BJ (cell line): Measurements from ENCODE around the gene TNNT3. TPM values are rescaled to one million over a fixed set of nuclear protein-coding genes. Genes with fewer than 3 reads are reported as not detected.

Experiments used
- CTCF ChIA-PET: fragments of 350-600 bp; formaldehyde crosslinking; extraction: SDS; loops from one replicate; lab custom pipeline; 2021; ENCODE audit warnings: antibody characterized with exemption, inconsistent platforms; lab: Yijun Ruan, JAX
- POLR2A ChIA-PET: fragments of 300-600 bp; sonication (Branson Sonifier 250); formaldehyde crosslinking; extraction: SDS; loops from one replicate; lab custom pipeline; 2021; ENCODE audit warnings: antibody characterized with exemption; lab: Charles Lee
- DNase-seq: peaks from one replicate; pipeline ENCODE4 v3.0.0-alpha.2; 2011; ENCODE audit warnings: low read depth
- H3K27me3 ChIP-seq: 2 replicates; pipeline ENCODE4 v1.6.0; 2011; ENCODE audit warnings: low read length; ENCODE audit not compliant: control insufficient read depth, insufficient read depth
- H3K36me3 ChIP-seq: 2 replicates; pipeline ENCODE4 v1.5.1; 2011; ENCODE audit warnings: low read length; ENCODE audit not compliant: control insufficient read depth, insufficient read depth
- H3K4me3 ChIP-seq: 2 replicates; pipeline ENCODE4 v1.5.1; 2011; ENCODE audit warnings: low read depth, mild to moderate bottlenecking, control low read depth, low read length
- CTCF ChIP-seq: IDR thresholded peaks from 2 replicates; pipeline ENCODE4 v1.5.1; 2011; ENCODE audit warnings: low read depth, mild to moderate bottlenecking, control low read depth, inconsistent platforms, low read length, moderate library complexity; ENCODE audit not compliant: insufficient read depth
- polyA plus RNA-seq: library from polyadenylated mRNA; depleted of rRNA; stranded (reverse); fragments of >200 nt; gene quantifications from 2 replicates; pipeline ENCODE4 v1.2.3, GENCODE V29; 2011

Gene TNNT3
- polyA plus RNA-seq, 1 experiment = not detected

GRCh38 chr11:1925373-1926155 lies 6.1 kb downstream of the TNNT3 start:
- H3K4me3 ChIP-seq = no peak overlapping the region
- no peaks in the 10 kb centered on the region; the same call in none of the 2 replicates for H3K27me3 ChIP-seq
- no peak for TF ChIP-seq CTCF
- POLR2A ChIA-PET = no interaction called here
- H3K36me3 ChIP-seq = no peaks in the 10 kb centered on the region
- CTCF ChIA-PET = interaction anchor here (1.7 kb wide), 1 partner anchor 42 kb away, joined by 3 read pairs; no protein-coding TSS in a partner anchor
- no peak for DNase-seq

- Histone ChIP-seq H3K27me3 (no peaks in the 10 kb centered on the region; the same call in none of the 2 replicates), H3K36me3 (no peaks in the 10 kb centered on the region), H3K4me3 (no peak overlapping the region)
- TF ChIP-seq CTCF = no peak
- CTCF ChIA-PET = interaction anchor here (1.7 kb wide), 1 partner anchor 42 kb away, joined by 3 read pairs; no protein-coding TSS in a partner anchor
- DNase-seq = no peak
- POLR2A ChIA-PET = no interaction called here
Measured at GRCh38 chr11:1926156-1927025, 6.9 kb downstream of the TNNT3 start.

- ChIA-PET POLR2A (no interaction called here), CTCF (no interaction called here)
- no peak for DNase-seq
- no peak overlapping the region for H3K4me3 ChIP-seq
- H3K27me3 ChIP-seq = no peaks in the 10 kb centered on the region; the same call in none of the 2 replicates
- H3K36me3 ChIP-seq = no peaks in the 10 kb centered on the region
- TF ChIP-seq CTCF = no peak
Measured at GRCh38 chr11:1927026-1927847, 7.7 kb downstream of the TNNT3 start.

- Histone ChIP-seq H3K36me3 (no peaks in the 10 kb centered on the region), H3K4me3 (no peak overlapping the region), H3K27me3 (no peaks in the 10 kb centered on the region; the same call in none of the 2 replicates)
- ChIA-PET POLR2A (no interaction called here), CTCF (no interaction called here)
- DNase-seq = no peak
- no peak for TF ChIP-seq CTCF
Measured at GRCh38 chr11:1927848-1928469, 8.5 kb downstream of the TNNT3 start.
